ENCODE data around the gene PRELID2. TPM values are rescaled to one million over a fixed set of nuclear protein-coding genes. Genes with fewer than 3 reads are reported as not detected.

Gene PRELID2
- total and polyA plus RNA-seq, 4 donors: 1.2 to 68.1 (median 5.5) TPM

GRCh38 chr5:145856285-145856818, 21.2 kb upstream of the PRELID2 start:
- DNase-seq: peak; percentile 68 to 75 (median 69)
- WGBS, 2 donors: 12% methylated on average over 16 to 25 of the region's 25 CpGs

GRCh38 chr5:145855763-145856267, 20.7 kb upstream of the PRELID2 start:
- Histone ChIP-seq H3K4me1 (ENCODE audit: control insufficient read depth in 5 of 5, insufficient read depth in 5 of 5, low read length in 5 of 5) (peaks cover 0 to 9% (median 3%) of the 10 kb centered on the region in 5 donors), H3K27me3 (ENCODE audit: control insufficient read depth in 3 of 3, insufficient read depth in 3 of 3, low read length in 2 of 3) (no peaks in the 10 kb centered on the region), H3K27ac (ENCODE audit: low read depth in 1 of 2, low read length in 1 of 2) (peak overlapping the region in 1 of 2 donors; percentile 32), H3K9ac (ENCODE audit: insufficient read depth in 1 of 2, low read length in 2 of 2) (no peak overlapping the region), H3K4me3 (no peak overlapping the region), H3K9me3 (ENCODE audit: control insufficient read depth in 4 of 4, insufficient read depth in 3 of 4, low read length in 3 of 4) (no peaks in the 10 kb centered on the region), H3K36me3 (ENCODE audit: control insufficient read depth in 4 of 4, insufficient read depth in 4 of 4, low read length in 4 of 4) (no peaks in the 10 kb centered on the region)
- DNase-seq (no peak), ATAC-seq (ENCODE audit: insufficient read depth, low FRiP score) (no peak)
- 42 to 64% methylated on average over 4 of the region's 4 CpGs for WGBS, 2 donors
- no peak for TF ChIP-seq CTCF (IDR thresholded peaks at IDR 0.05; ENCODE audit: control extremely low read depth, extremely low read depth)

More at GRCh38 chr5:145856285-145856818, 21.2 kb upstream of the PRELID2 start:
- peak overlapping the region in 1 of 2 donors; percentile 52 for H3K9ac ChIP-seq (ENCODE audit: insufficient read depth in 1 of 2, low read length in 2 of 2)
- H3K36me3 ChIP-seq (ENCODE audit: control insufficient read depth in 4 of 4, insufficient read depth in 4 of 4, low read length in 4 of 4): no peaks in the 10 kb centered on the region
- peaks cover 0 to 9% (median 3%) of the 10 kb centered on the region in 5 donors for H3K4me1 ChIP-seq (ENCODE audit: control insufficient read depth in 5 of 5, insufficient read depth in 5 of 5, low read length in 5 of 5)
- no peak overlapping the region for H3K4me3 ChIP-seq
- ATAC-seq (ENCODE audit: insufficient read depth, low FRiP score): peak; percentile 38
- peak overlapping the region in 1 of 2 donors; percentile 32 for H3K27ac ChIP-seq (ENCODE audit: low read depth in 1 of 2, low read length in 1 of 2)
- no peaks in the 10 kb centered on the region for H3K9me3 ChIP-seq (ENCODE audit: control insufficient read depth in 4 of 4, insufficient read depth in 3 of 4, low read length in 3 of 4)
- no peak for TF ChIP-seq CTCF (IDR thresholded peaks at IDR 0.05; ENCODE audit: control extremely low read depth, extremely low read depth)
- H3K27me3 ChIP-seq (ENCODE audit: control insufficient read depth in 3 of 3, insufficient read depth in 3 of 3, low read length in 2 of 3): no peaks in the 10 kb centered on the region

DNA sequence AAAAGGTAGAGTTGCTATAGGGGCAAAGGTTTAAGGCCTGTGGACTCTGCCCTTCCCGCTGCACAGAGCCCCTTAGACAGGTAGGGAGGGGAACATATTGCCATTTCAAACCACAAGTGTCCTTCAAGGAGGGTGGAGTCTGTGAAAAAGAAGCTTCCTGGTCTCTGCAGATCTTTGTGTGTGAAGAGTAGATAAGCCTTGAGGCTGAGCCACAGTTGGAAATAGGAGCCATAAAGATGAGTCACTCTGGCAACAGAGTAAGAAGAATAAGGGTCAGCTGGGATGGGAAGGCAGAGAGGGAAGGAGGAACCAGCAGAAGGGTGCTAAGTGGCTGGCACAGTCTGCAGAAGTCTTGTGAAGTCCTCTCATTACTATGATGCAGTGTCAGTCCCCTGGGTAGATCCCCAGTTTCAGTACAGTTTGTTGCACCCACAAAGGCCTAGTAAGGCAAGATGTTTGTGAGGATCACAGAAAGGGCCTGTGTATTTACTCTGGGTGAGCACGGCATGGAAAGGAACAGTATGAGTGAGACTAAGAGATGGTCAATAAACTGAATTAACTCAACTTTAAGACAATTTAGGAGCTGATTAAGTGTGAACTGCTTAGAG, 19.6 kb upstream of the PRELID2 start:
- H3K4me3 ChIP-seq: no peak overlapping the region
- no peaks in the 10 kb centered on the region for H3K36me3 ChIP-seq (ENCODE audit: control insufficient read depth in 4 of 4, insufficient read depth in 4 of 4, low read length in 4 of 4)
- H3K9me3 ChIP-seq (ENCODE audit: control insufficient read depth in 4 of 4, insufficient read depth in 3 of 4, low read length in 3 of 4): no peaks in the 10 kb centered on the region
- WGBS, 2 donors: 64 to 72% methylated on average over 2 of the region's 2 CpGs
- H3K9ac ChIP-seq (ENCODE audit: insufficient read depth in 1 of 2, low read length in 2 of 2): no peak overlapping the region
- DNase-seq (no peak), ATAC-seq (ENCODE audit: insufficient read depth, low FRiP score) (peak; percentile 61)
- no peak for TF ChIP-seq CTCF (IDR thresholded peaks at IDR 0.05; ENCODE audit: control extremely low read depth, extremely low read depth)
- peaks cover 0 to 9% (median 3%) of the 10 kb centered on the region in 5 donors for H3K4me1 ChIP-seq (ENCODE audit: control insufficient read depth in 5 of 5, insufficient read depth in 5 of 5, low read length in 5 of 5)
- no peaks in the 10 kb centered on the region for H3K27me3 ChIP-seq (ENCODE audit: control insufficient read depth in 3 of 3, insufficient read depth in 3 of 3, low read length in 2 of 3)
- no peak overlapping the region for H3K27ac ChIP-seq (ENCODE audit: low read depth in 1 of 2, low read length in 1 of 2)
